Mesendoderm (in vitro differentiated cells): ENCODE measurements around the gene B9D2.

Experiments used
- DNase-seq: peaks from one replicate; pipeline ENCODE4 v3.0.0; 2013
- H2AK5ac ChIP-seq: 2 replicates; pipeline ENCODE4 v1.6.1; 2013; ENCODE audit warnings: low read length, inconsistent platforms
- H2BK120ac ChIP-seq: 2 replicates; pipeline ENCODE4 v1.6.1; 2013; ENCODE audit warnings: low read depth, mild to moderate bottlenecking, low read length, moderate library complexity, mixed read lengths
- H2BK15ac ChIP-seq: replicated peaks from 2 replicates; pipeline ENCODE4 v1.6.1; 2013; ENCODE audit warnings: low read depth, mild to moderate bottlenecking, moderate library complexity
- H2BK5ac ChIP-seq: 2 replicates; pipeline ENCODE4 v1.6.1; 2013; ENCODE audit warnings: low read length, inconsistent platforms
- H3K18ac ChIP-seq: 2 replicates; pipeline ENCODE4 v1.6.1; 2013; ENCODE audit warnings: mild to moderate bottlenecking, low read length, mixed read lengths
- H3K23ac ChIP-seq: one replicate; pipeline ENCODE4 v1.6.1; 2013; ENCODE audit warnings: low read length
- H3K27ac ChIP-seq: 2 replicates; pipeline ENCODE4 v1.5.1; 2013; ENCODE audit warnings: low read depth, mild to moderate bottlenecking, inconsistent platforms, low read length, moderate library complexity
- H3K27me3 ChIP-seq: 2 replicates; pipeline ENCODE4 v1.6.1; 2013; ENCODE audit warnings: low read length, control low read depth, mild to moderate bottlenecking, inconsistent platforms; ENCODE audit not compliant: insufficient read depth, poor library complexity
- H3K36me3 ChIP-seq: 2 replicates; pipeline ENCODE4 v1.6.1; 2013; ENCODE audit warnings: low read length, inconsistent platforms; ENCODE audit not compliant: control insufficient read depth, insufficient read depth
- H3K4ac ChIP-seq: one replicate; pipeline ENCODE4 v1.6.1; 2013; ENCODE audit warnings: low read depth, mild to moderate bottlenecking, low read length, moderate library complexity
- H3K4me1 ChIP-seq: 2 replicates; pipeline ENCODE4 v1.6.1; 2013; ENCODE audit warnings: low read depth, low read length, inconsistent platforms; ENCODE audit not compliant: control insufficient read depth
- H3K4me2 ChIP-seq: 2 replicates; pipeline ENCODE4 v1.6.1; 2013; ENCODE audit warnings: low read length
- H3K4me3 ChIP-seq: 2 replicates; pipeline ENCODE4 v1.5.1; 2013; ENCODE audit warnings: mild to moderate bottlenecking, low read length
- H3K56ac ChIP-seq: one replicate; pipeline ENCODE4 v1.6.1; 2013; ENCODE audit warnings: low read length
- H3K79me1 ChIP-seq: 2 replicates; pipeline ENCODE4 v1.6.1; 2013; ENCODE audit warnings: low read length, inconsistent platforms
- H3K79me2 ChIP-seq: 2 replicates; pipeline ENCODE4 v1.6.1; 2013; ENCODE audit warnings: mild to moderate bottlenecking, low read length; ENCODE audit not compliant: control insufficient read depth, insufficient read depth
- H3K9ac ChIP-seq: 2 replicates; pipeline ENCODE4 v1.6.1; 2013; ENCODE audit warnings: low read length, inconsistent platforms
- H4K5ac ChIP-seq: one replicate; pipeline ENCODE4 v1.6.1; 2013; ENCODE audit warnings: low read length
- H4K8ac ChIP-seq: one replicate; pipeline ENCODE4 v1.6.1; 2013; ENCODE audit warnings: low read depth, mild to moderate bottlenecking, control low read depth, low read length, moderate library complexity
- WGBS: extraction: QIAGEN DNeasy Blood & Tissue Kit; methylation state at CpG from one replicate; pipeline ENCODE4 v1.1.7; 2013; ENCODE audit warnings: low lambda C conversion rate, missing lambda C conversion rate; ENCODE audit not compliant: insufficient coverage; ENCODE audit errors: extremely low coverage; 5-methylcytosine and 5-hydroxymethylcytosine counted together

B9D2 gene

DNA sequence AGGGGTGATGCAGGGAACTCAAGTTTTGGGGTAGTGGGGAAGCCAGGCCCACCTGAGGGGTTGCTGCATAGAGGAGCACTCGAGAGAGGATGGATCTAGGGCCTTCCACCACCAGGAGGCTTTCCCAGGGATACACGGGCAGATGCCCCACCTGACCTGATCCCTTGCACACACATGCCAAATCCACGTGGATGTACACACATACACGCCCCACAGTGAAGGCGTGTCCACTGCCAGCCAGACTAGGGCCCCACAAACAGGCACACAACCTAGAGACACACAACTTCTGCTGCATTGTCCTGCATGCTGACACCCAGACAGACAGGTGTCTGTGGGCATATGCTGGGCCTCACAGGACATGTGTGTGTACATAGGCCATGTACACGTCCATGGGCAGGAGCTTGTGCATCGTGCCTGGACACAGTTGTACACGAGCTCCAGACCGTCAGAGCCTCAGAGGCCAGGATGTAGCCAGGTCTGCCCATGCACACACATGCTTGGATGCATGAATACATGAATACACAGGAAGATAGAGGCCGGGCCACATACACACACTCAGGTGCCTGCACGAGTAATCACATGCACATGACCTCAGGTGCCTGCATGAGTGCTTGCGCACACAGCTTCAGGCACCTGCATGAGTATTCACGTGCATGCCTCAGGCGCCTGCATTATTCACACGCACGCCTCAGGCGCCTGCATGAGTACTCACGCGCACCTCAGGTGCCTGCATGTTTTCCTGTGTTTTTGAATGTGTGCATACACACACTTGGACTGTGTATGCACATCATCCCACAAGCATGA lies 45.1 kb downstream of the B9D2 start:
- Histone ChIP-seq H3K79me1 (peaks cover 4% of the 10 kb centered on the region), H3K4me1 (peaks cover 16% of the 10 kb centered on the region), H3K9ac (no peak overlapping the region), H3K4me2 (no peak overlapping the region), H4K5ac (no peak overlapping the region), H3K4ac (no peak overlapping the region), H3K27ac (no peak overlapping the region), H3K27me3 (no peaks in the 10 kb centered on the region), H3K23ac (no peak overlapping the region), H2BK120ac (no peak overlapping the region), H4K8ac (no peak overlapping the region), H3K18ac (no peak overlapping the region), H2BK5ac (no peak overlapping the region), H2BK15ac (no peak overlapping the region), H3K56ac (no peak overlapping the region), H2AK5ac (no peak overlapping the region), H3K4me3 (no peak overlapping the region), H3K36me3 (peaks cover 8% of the 10 kb centered on the region), H3K79me2 (no peaks in the 10 kb centered on the region)
- DNase-seq = no peak
- WGBS = no CpG with 5 or more reads among the region's 19 CpGs

DNA sequence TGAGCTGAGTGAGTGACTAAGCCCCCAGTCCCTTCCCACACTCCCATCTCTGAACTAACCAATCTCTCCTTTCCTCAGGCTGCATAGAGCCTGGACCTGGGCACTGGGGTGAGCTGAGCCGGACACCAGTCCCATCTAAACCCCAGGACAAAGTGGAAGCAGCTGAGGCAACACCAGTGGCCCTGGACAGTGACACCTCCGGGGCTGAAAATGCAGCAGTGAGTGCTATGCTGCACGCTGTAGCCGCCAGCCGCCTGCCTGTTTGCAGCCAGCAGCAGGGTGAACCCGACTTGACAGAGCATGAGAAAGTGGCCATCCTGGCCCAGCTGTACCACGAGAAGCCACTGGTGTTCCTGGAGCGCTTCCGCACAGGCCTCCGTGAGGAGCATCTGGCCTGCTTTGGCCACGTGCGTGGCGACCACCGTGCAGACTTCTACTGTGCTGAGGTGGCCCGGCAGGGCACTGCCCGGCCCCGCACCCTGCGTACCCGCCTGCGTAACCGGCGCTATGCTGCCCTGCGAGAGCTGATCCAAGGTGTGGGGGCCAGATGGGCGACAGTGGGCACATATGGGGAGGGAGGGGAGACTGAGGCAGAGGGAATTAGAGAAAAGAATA lies 47.5 kb downstream of the B9D2 start:
- H2BK5ac ChIP-seq = no peak overlapping the region
- no peak overlapping the region for H3K4me3 ChIP-seq
- H3K4ac ChIP-seq = no peak overlapping the region
- H3K4me1 ChIP-seq = peaks cover 3% of the 10 kb centered on the region
- H3K18ac ChIP-seq = no peak overlapping the region
- H3K9ac ChIP-seq = no peak overlapping the region
- no peak overlapping the region for H4K5ac ChIP-seq
- H2BK15ac ChIP-seq = no peak overlapping the region
- DNase-seq = no peak
- no peak overlapping the region for H4K8ac ChIP-seq
- no peak overlapping the region for H2BK120ac ChIP-seq
- no peak overlapping the region for H3K23ac ChIP-seq
- no peak overlapping the region for H2AK5ac ChIP-seq
- WGBS = no CpG with 5 or more reads among the region's 24 CpGs
- no peak overlapping the region for H3K56ac ChIP-seq
- H3K79me2 ChIP-seq = peaks cover 3% of the 10 kb centered on the region
- peaks cover 12% of the 10 kb centered on the region for H3K36me3 ChIP-seq
- H3K79me1 ChIP-seq = peaks cover 16% of the 10 kb centered on the region
- no peak overlapping the region for H3K4me2 ChIP-seq
- H3K27me3 ChIP-seq = no peaks in the 10 kb centered on the region
- H3K27ac ChIP-seq = no peak overlapping the region

DNA sequence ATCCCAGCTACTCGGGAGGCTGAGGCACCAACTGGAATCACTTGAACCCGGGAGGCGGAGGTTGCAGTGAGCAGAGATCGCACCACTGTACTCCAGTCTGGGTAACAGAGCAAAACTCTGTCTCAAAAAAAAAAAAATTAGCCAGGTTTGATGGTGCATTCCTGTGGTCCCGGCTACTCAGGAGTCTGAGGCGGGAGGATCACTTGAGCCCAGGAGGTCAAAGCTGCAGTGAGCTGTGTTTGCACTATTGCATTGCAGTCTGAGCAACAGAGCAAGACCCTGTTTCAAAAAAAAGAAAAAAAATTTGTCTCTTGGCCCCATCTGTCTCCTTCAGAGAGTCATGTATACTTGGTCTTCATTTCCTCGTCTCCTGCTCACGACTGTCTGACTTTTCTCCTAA lies 52.3 kb downstream of the B9D2 start:
- Histone ChIP-seq H3K79me1 (peaks cover 17% of the 10 kb centered on the region), H2BK5ac (no peak overlapping the region), H4K8ac (no peak overlapping the region), H3K18ac (no peak overlapping the region), H3K4me1 (no peaks in the 10 kb centered on the region), H2BK120ac (no peak overlapping the region), H3K23ac (no peak overlapping the region), H3K56ac (no peak overlapping the region), H3K4me2 (no peak overlapping the region), H3K27me3 (no peaks in the 10 kb centered on the region), H2BK15ac (no peak overlapping the region), H2AK5ac (no peak overlapping the region), H3K4ac (no peak overlapping the region), H3K36me3 (peaks cover 4% of the 10 kb centered on the region), H4K5ac (no peak overlapping the region), H3K9ac (peak overlapping the region; percentile 80), H3K79me2 (peaks cover 10% of the 10 kb centered on the region), H3K4me3 (no peak overlapping the region), H3K27ac (no peak overlapping the region)
- WGBS = no CpG with 5 or more reads among the region's 8 CpGs
- no peak for DNase-seq

DNA sequence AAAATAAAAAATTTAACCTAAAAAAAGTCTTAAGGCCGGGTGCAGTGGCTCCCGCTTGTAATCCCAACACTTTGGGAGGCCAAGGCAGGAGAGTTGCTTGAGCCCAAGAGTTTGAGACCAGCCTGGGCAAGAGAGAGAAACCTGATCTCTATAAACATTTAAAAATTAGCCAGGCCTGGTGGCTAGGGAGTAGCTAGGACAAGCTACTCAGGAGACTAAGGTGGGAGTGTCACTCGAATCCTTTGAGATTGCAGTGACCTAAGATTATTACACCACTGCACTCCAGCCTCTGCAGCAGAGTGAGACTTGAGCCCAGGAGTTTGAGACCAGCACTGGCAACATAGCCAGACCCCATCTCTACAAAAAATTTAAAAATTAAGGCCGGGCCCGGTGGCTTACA lies 52.9 kb downstream of the B9D2 start:
- Histone ChIP-seq H3K79me2 (peaks cover 10% of the 10 kb centered on the region), H4K8ac (no peak overlapping the region), H3K4me2 (peak overlapping the region; percentile 82), H2BK120ac (no peak overlapping the region), H3K4me1 (no peaks in the 10 kb centered on the region), H3K4me3 (no peak overlapping the region), H3K27ac (peak overlapping the region; percentile 83), H3K79me1 (peaks cover 17% of the 10 kb centered on the region), H3K36me3 (peaks cover 6% of the 10 kb centered on the region), H2BK5ac (no peak overlapping the region), H4K5ac (no peak overlapping the region), H2BK15ac (no peak overlapping the region), H3K56ac (peak overlapping the region; percentile 82), H3K18ac (no peak overlapping the region), H3K27me3 (no peaks in the 10 kb centered on the region), H3K23ac (no peak overlapping the region), H3K9ac (peak overlapping the region; percentile 80), H2AK5ac (no peak overlapping the region), H3K4ac (peak overlapping the region; percentile 44)
- WGBS = no CpG with 5 or more reads among the region's 5 CpGs
- no peak for DNase-seq

DNA sequence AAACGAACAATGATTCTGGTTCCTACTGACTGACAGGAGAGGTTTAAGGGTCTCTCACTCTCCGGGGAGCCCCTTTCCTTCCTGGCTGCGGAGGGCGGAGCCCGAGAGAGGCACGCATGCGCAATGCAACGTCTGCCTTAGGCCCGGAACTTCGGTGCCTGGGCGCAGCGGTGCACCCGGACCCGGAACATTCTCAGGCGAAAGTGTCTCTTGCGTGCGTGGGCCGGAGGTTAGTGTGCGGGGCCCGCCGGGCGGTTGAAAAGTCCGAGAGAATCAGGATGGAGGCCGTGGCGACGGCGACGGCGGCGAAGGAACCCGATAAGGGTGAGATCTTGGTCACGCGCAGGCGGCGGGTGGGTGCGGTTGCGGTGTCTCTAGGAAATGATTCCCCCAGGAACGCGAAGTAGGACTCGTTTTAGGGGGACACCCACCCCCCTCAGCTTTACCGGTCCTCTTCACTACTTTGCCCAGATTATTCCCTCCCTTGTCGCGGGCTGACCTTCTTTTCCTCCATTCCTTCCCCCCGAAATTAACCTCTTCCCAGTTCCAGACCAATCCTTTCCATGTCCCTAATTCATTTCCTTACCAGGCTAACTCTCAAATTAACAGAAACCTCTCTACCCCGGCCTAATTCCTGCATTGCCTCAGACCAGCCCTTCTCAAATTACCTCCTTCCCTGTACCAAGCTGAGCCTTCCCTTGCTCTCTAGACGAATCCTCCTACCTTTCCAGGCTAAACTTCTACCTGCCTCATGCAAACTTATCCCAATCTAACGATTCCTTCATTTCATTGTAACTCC lies 53.7 kb downstream of the B9D2 start, which contains the start of gene CCDC97:
Gene CCDC97 (plus strand): TSS at position 140 of the 799 bp plus-strand sequence. CDS start 139 bp downstream, at position 279.
- H2BK5ac ChIP-seq = peak within 1 kb of the TSS; percentile 81
- H3K4ac ChIP-seq = peak within 1 kb of the TSS; percentile 58
- H3K4me1 ChIP-seq = no peaks in the 10 kb centered on the region
- peak within 1 kb of the TSS; percentile 1 for H3K23ac ChIP-seq
- peaks cover 12% of the 10 kb centered on the region for H3K36me3 ChIP-seq
- H3K4me3 ChIP-seq = peak within 1 kb of the TSS; percentile 86
- H2BK15ac ChIP-seq = no peak within 1 kb of the TSS
- peak within 1 kb of the TSS; percentile 83 for H3K27ac ChIP-seq
- peak within 1 kb of the TSS; percentile 80 for H3K9ac ChIP-seq
- peak within 1 kb of the TSS; percentile 36 for H4K5ac ChIP-seq
- H3K18ac ChIP-seq = peak within 1 kb of the TSS; percentile 86
- H3K79me1 ChIP-seq = peaks cover 17% of the 10 kb centered on the region
- H2AK5ac ChIP-seq = peak within 1 kb of the TSS; percentile 43
- no CpG with 5 or more reads among the region's 47 CpGs for WGBS
- no peak within 1 kb of the TSS for H2BK120ac ChIP-seq
- H3K27me3 ChIP-seq = no peaks in the 10 kb centered on the region
- H3K56ac ChIP-seq = peak within 1 kb of the TSS; percentile 89
- peak within 1 kb of the TSS; percentile 82 for H3K4me2 ChIP-seq
- H3K79me2 ChIP-seq = peaks cover 10% of the 10 kb centered on the region
- DNase-seq = peak; percentile 91
- H4K8ac ChIP-seq = no peak within 1 kb of the TSS
